HUES6 (cell line): ENCODE results near the gene RHOBTB3.
"Not testable (repeated sequence)": the region's sequence is repeated elsewhere in the genome, so short reads cannot be mapped to it uniquely, and the experiment has no call there.

Experiments
- H3K27ac ChIP-seq: 2 replicates; pipeline ENCODE4 v1.7.0; 2013; ENCODE audit warnings: low read depth, mild to moderate bottlenecking, low read length, inconsistent platforms
- H3K27me3 ChIP-seq: 2 replicates; pipeline ENCODE4 v1.6.1; 2013; ENCODE audit warnings: low read length; ENCODE audit not compliant: control insufficient read depth, insufficient read depth
- H3K36me3 ChIP-seq: 2 replicates; pipeline ENCODE4 v1.6.1; 2013; ENCODE audit warnings: low read length; ENCODE audit not compliant: control insufficient read depth, insufficient read depth
- H3K4me1 ChIP-seq: 2 replicates; pipeline ENCODE4 v1.6.1; 2013; ENCODE audit warnings: low read length; ENCODE audit not compliant: control insufficient read depth, insufficient read depth
- H3K4me3 ChIP-seq: 2 replicates; pipeline ENCODE4 v1.5.1; 2013; ENCODE audit warnings: low read depth, low read length
- H3K9ac ChIP-seq: one replicate; pipeline ENCODE4 v1.6.1; 2013; ENCODE audit warnings: mild to moderate bottlenecking, low read length
- H3K9me3 ChIP-seq: 2 replicates; pipeline ENCODE4 v1.6.1; 2013; ENCODE audit warnings: low read depth, low read length; ENCODE audit not compliant: control insufficient read depth, insufficient read depth

RHOBTB3 gene

DNA sequence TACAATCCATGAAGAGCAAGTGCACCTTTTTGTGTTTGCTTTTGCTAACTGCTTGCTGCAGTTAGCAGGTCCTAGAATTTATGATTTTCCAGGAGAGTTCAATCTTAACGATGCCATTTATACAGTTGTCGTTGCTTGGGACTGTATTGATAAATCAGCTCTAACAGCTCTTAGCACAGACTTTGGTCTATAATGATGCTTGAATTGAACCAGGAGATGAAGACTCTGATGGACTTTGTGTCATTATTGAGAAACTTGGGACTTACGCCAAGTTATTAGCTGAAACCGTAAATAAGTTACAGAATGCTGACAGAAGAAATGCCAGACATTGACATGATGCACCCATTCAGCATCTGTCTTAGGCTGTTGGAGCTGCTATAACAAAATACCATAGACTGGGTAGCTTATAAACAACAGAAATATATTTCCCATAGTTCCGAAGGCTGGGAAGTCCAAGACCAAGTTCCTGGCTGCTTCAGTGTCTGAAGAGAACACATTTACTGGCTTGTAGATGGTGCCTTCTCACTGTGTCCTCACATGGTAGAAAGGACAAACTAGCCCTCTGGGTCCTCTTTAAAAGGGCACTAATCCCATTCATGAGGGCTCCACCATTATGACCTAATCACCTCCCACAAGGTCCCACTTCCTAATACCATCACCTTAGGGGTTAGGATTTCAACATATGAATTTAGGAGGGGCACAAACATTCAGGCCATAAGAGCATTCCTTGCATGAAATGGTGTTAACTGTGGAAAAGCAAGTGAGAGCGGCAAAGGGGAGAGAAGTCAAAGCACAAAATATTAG lies 73.8 kb downstream of the RHOBTB3 start:
- H3K27me3 ChIP-seq = no peaks in the 10 kb centered on the region
- H3K36me3 ChIP-seq = no peaks in the 10 kb centered on the region
- no peak overlapping the region for H3K9ac ChIP-seq
- no peak overlapping the region for H3K4me3 ChIP-seq
- no peak overlapping the region for H3K27ac ChIP-seq
- H3K9me3 ChIP-seq = 0 out of 2 replicates have a peak, but pooled peaks cover 3% of the 10 kb centered on the region
- peaks cover 16% of the 10 kb centered on the region for H3K4me1 ChIP-seq

GRCh38 chr5:95806687-95807086 lies 75.6 kb downstream of the RHOBTB3 start:
- H3K27ac ChIP-seq = no peak overlapping the region
- H3K9me3 ChIP-seq = 0 out of 2 replicates have a peak, but pooled peaks cover 3% of the 10 kb centered on the region
- no peaks in the 10 kb centered on the region for H3K36me3 ChIP-seq
- no peaks in the 10 kb centered on the region for H3K27me3 ChIP-seq
- H3K4me1 ChIP-seq = peaks cover 27% of the 10 kb centered on the region
- H3K9ac ChIP-seq = no peak overlapping the region
- no peak overlapping the region for H3K4me3 ChIP-seq

DNA sequence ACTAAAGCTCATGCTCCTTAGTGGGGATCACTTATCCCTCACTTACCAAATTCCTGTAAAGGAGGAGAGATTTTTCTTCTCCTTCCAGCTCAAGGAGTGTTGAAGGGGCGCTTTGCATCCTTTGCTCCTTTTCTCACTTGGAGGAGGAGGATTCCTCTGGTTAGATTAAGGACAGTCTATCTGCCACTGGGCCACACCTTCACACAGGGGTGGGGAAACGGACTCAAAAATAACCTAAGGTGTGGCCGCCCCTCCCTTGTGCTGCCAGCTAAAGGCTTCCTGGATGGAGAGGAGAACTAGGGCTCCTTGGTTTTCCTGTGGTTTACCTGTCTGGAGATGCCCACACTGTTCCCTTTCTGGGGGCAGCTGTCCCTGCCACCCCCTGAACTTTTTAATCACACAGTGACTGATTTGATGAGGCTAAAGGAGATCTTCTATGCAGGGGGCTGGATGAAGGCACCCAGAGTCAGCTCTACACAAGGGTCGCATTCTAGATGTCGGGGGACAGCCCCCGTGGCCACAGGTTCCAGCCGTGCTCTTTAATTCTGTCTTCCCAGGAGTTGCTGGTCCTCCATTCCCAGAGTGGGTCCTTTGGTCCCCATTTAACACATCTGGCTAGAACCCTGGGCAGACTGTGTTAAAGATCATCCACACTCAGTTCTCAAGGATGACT lies 77.0 kb downstream of the RHOBTB3 start:
- Histone ChIP-seq H3K27me3 (no peaks in the 10 kb centered on the region), H3K4me1 (peaks cover 27% of the 10 kb centered on the region)

DNA sequence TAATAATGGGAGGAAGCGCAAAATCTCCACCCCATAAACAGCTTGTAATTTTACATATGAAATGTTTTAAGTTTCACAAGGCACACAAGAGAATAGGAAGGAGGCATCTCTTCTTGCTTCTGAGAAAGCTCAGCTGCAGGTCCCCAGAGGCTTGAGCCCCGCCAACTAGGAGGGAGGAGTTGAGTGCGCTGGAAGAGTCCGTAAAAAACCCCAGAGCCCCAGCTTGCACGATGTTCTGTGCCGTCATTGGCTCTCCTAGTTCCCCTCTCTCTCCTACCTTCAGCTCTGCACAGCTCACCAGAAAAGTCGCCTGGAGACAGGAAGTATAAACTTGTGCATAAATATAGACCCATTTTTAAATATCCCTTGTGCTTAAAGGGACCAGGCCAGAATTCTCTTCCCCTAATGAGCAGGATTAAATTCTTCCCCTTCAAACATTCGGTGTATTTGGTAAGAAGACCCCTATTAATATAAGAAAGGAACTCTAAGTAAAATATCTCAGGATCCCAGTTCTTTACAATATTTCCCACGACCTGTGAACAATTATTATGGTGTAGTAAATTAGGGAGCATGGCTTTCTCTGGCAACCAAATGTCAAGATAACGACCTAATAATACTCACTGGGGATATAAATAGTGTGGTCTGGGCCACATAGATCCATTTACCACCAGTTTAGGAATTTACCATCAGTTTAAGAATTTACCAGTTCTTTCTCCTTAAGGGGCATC lies 77.7 kb downstream of the RHOBTB3 start:
- Histone ChIP-seq H3K9ac (no peak overlapping the region), H3K27me3 (no peaks in the 10 kb centered on the region), H3K4me3 (no peak overlapping the region), H3K4me1 (peaks cover 27% of the 10 kb centered on the region), H3K36me3 (no peaks in the 10 kb centered on the region), H3K27ac (no peak overlapping the region), H3K9me3 (0 out of 2 replicates have a peak, but pooled peaks cover 3% of the 10 kb centered on the region)

More for the DNA sequence above, 77.0 kb downstream of the RHOBTB3 start:
- H3K36me3 ChIP-seq = no peaks in the 10 kb centered on the region
- H3K4me3 ChIP-seq = no peak overlapping the region
- no peak overlapping the region for H3K27ac ChIP-seq
- no peak overlapping the region for H3K9ac ChIP-seq
- 0 out of 2 replicates have a peak, but pooled peaks cover 3% of the 10 kb centered on the region for H3K9me3 ChIP-seq

DNA sequence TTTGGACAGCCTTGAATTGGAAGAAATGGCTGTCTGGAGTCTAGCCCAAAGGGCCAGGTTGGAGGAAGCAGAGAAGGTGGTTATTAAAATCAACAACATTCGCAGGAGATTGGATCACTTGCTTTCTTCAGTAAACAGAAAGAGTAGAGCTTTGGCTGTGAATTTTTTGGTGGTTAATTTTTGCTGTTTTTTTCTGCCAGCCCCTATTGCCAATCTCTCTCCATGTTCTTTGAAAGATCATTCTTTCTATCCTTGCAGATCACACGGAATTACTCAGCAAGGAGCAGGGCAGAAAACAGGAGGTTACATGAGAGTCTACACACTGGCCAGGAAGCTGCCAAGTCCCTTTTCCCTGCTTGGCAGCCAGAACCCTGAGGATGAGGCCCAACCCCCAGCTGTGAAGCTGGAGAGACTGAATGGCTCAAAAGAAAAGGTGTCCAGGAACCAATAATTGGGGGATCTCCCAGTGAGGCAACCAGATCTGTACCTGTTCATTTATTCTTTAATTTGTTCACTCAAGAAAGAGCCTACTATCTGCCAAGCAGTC lies 78.4 kb downstream of the RHOBTB3 start:
- H3K4me3 ChIP-seq = no peak overlapping the region
- H3K9me3 ChIP-seq = 0 out of 2 replicates have a peak, but pooled peaks cover 3% of the 10 kb centered on the region
- no peak overlapping the region for H3K9ac ChIP-seq
- no peak overlapping the region for H3K27ac ChIP-seq
- 0 out of 2 replicates have a peak, but pooled peaks cover 3% of the 10 kb centered on the region for H3K36me3 ChIP-seq
- H3K4me1 ChIP-seq = peaks cover 27% of the 10 kb centered on the region
- H3K27me3 ChIP-seq = no peaks in the 10 kb centered on the region

GRCh38 chr5:95810305-95811125 lies 79.4 kb downstream of the RHOBTB3 start:
- H3K4me3 ChIP-seq = no peak overlapping the region
- H3K4me1 ChIP-seq = peaks cover 27% of the 10 kb centered on the region
- peaks cover 9% of the 10 kb centered on the region; the same call in 1 of the 2 replicates for H3K36me3 ChIP-seq
- no peaks in the 10 kb centered on the region for H3K27me3 ChIP-seq
- H3K9ac ChIP-seq = no peak overlapping the region
- H3K27ac ChIP-seq = no peak overlapping the region
- no peaks in the 10 kb centered on the region for H3K9me3 ChIP-seq

- not testable (repeated sequence) for H3K27ac ChIP-seq, H3K4me3 ChIP-seq, H3K27me3 ChIP-seq, H3K9ac ChIP-seq, H3K9me3 ChIP-seq
- H3K36me3 ChIP-seq = peaks cover 14% of the 10 kb centered on the region; the same call in 1 of the 2 replicates
- peaks cover 27% of the 10 kb centered on the region for H3K4me1 ChIP-seq
These were observed 79.9 kb downstream of the RHOBTB3 start for GRCh38 chr5:95811126-95811423.

- Histone ChIP-seq H3K9ac (peak overlapping the region; percentile 21), H3K4me1 (peaks cover 27% of the 10 kb centered on the region), H3K36me3 (peaks cover 17% of the 10 kb centered on the region; the same call in 1 of the 2 replicates)
- H3K27ac ChIP-seq, H3K9me3 ChIP-seq, H3K27me3 ChIP-seq, H3K4me3 ChIP-seq: not testable (repeated sequence)
These were observed 80.4 kb downstream of the RHOBTB3 start for GRCh38 chr5:95811461-95812073.

DNA sequence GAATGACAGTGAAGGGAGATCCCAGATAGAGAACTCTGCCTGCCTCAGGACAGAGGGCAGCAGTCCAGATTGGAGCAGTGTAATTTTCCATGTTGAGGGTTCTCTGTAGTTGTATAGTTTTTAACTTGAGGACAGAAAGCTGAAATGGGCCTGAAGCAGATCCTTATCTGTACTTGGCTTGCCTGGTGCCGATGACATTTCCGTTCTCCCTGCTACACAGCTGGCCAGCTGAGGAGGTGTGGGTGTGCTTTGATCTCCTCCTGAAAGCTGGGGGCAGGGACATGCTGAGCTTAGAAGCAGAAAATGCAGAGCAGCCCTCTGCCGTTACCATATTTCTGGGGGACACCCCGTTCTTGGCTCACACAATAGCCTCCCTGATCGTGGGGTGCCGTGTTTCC lies 80.9 kb downstream of the RHOBTB3 start:
- no peaks in the 10 kb centered on the region for H3K9me3 ChIP-seq
- H3K27me3 ChIP-seq = no peaks in the 10 kb centered on the region
- no peak overlapping the region for H3K4me3 ChIP-seq
- H3K4me1 ChIP-seq = peaks cover 28% of the 10 kb centered on the region
- no peak overlapping the region for H3K27ac ChIP-seq
- H3K36me3 ChIP-seq = peaks cover 17% of the 10 kb centered on the region; the same call in 1 of the 2 replicates
- peak overlapping the region; percentile 21 for H3K9ac ChIP-seq

DNA sequence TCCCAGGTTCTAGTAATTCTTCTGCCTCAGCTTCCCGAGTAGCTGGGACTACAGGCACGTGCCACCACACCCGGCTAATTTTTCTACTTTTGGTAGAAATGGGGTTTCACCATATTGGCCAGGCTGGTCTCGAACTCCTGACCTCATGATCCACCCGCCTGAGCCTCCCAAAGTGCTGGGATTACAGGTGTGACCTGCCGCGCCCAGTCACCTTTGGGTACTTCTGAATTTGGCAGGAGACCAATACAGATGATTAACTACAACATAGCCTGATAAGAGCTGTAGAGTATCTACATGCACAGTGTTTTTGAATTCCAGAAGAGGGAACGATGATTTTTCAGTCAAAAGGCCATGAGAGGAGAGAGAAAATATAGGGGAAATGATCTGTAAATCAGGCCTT lies 81.9 kb downstream of the RHOBTB3 start:
- H3K9me3 ChIP-seq, H3K27me3 ChIP-seq, H3K4me3 ChIP-seq, H3K27ac ChIP-seq, H3K9ac ChIP-seq: not testable (repeated sequence)
- peaks cover 17% of the 10 kb centered on the region; the same call in 1 of the 2 replicates for H3K36me3 ChIP-seq
- peaks cover 37% of the 10 kb centered on the region for H3K4me1 ChIP-seq
